Ectodermal cell (in vitro differentiated cells): ENCODE results near the gene PPM1L.
"Not testable (repeated sequence)": the region's sequence is repeated elsewhere in the genome, so short reads cannot be mapped to it uniquely, and the experiment has no call there.

Experiments used
- H3K27ac ChIP-seq: 2 replicates; pipeline ENCODE4 v1.7.0; 2013; ENCODE audit warnings: mild to moderate bottlenecking, low read depth, low read length; ENCODE audit not compliant: insufficient read depth, poor library complexity, severe bottlenecking
- H3K27me3 ChIP-seq: 2 replicates; pipeline ENCODE4 v1.7.0; 2013; ENCODE audit warnings: mild to moderate bottlenecking, low read length; ENCODE audit not compliant: insufficient read depth, control insufficient read depth, poor library complexity, severe bottlenecking
- H3K36me3 ChIP-seq: one replicate; pipeline ENCODE4 v1.7.0; 2013; ENCODE audit warnings: low read length; ENCODE audit not compliant: control insufficient read depth, insufficient read depth
- H3K4me1 ChIP-seq: one replicate; pipeline ENCODE4 v1.7.0; 2013; ENCODE audit warnings: low read length; ENCODE audit not compliant: control insufficient read depth, insufficient read depth
- H3K4me3 ChIP-seq: 2 replicates; pipeline ENCODE4 v1.7.0; 2013; ENCODE audit warnings: low read depth, low read length, control low read depth; ENCODE audit not compliant: insufficient read depth
- H3K9me3 ChIP-seq: 2 replicates; pipeline ENCODE4 v1.7.0; 2013; ENCODE audit warnings: mild to moderate bottlenecking, low read length, moderate library complexity; ENCODE audit not compliant: control insufficient read depth
- WGBS, 2 experiments: methylation state at CpG; one replicate each; pipeline ENCODE4 v1.1.7; 2013; ENCODE audit warnings: missing lambda C conversion rate in 2 of 2; 5-methylcytosine and 5-hydroxymethylcytosine counted together

PPM1L gene

DNA sequence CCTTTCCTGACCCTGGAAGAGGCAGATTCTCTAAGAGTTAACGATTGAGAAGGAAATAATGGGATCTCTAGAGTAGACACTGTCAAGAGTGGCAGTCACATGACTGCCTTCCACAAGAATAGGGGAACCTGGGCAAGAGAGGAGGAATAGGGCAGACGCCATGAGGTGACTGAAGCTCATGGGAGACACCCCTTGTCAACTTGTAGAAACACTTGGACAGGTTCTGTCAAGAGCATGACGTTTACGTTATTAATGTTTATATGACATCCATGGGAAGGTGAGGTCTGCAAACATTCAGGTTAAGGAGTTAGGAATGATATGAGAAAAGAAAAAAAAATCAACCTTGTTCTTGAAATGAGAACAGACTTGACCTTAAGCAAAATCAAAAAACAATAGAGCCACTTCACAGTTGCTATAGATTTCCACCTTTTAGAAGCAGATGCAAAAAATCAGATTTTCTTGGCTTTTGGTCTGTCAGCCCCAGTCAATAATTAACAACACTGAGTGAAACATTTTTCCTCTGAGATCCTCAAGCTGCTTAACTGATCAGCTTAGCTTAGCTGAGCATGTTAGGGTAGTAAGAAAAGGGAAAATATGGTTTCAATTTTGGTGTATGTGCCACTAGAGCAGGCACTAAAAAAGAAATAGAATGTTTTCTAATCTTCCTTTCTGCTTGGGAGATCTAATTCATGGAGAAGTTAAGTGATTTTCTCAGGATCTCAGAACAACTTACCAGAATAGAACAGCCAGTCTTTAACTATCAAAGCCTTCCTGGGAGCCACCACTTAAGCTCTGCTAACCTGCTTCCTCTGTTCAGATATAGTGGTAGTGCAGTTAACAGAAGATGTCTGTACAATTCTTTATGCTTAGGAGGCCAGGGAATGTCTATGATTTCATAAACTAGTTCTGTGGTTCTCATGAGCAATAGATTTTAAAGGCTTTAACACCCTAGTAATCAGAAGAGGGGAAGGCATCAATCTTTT, 232.2 kb downstream of the PPM1L start:
- H3K4me3 ChIP-seq = no peak overlapping the region

DNA sequence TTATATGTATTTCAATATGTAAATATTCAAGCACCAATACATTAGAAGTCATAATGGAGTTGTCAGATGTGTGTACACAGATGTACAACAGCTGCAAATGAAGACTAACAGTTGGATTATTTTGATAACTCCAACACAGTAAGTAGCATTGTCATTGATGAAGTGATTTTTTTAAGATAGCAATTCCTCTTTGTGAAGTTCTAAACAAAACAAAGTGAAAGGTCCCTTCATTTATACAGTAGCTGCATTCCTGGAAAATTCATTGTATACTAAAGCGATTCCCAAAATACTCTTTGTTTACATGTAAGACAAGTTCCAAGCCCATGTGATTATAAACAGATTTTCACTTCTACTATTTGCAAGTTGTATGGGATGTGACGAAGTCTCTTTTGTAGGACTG, 234.4 kb downstream of the PPM1L start:
- H3K4me1 ChIP-seq = no peaks in the 10 kb centered on the region
- no peaks in the 10 kb centered on the region for H3K9me3 ChIP-seq
- 97 to 100% methylated on average over 2 of the region's 2 CpGs for WGBS, 2 experiments
- H3K27me3 ChIP-seq = no peaks in the 10 kb centered on the region
- H3K4me3 ChIP-seq = no peak overlapping the region
- no peak overlapping the region for H3K27ac ChIP-seq
- H3K36me3 ChIP-seq = no peaks in the 10 kb centered on the region

More for the DNA sequence above, 232.2 kb downstream of the PPM1L start:
- no peak overlapping the region for H3K27ac ChIP-seq
- H3K27me3 ChIP-seq = no peaks in the 10 kb centered on the region
- H3K9me3 ChIP-seq = no peaks in the 10 kb centered on the region
- no peaks in the 10 kb centered on the region for H3K4me1 ChIP-seq
- no peaks in the 10 kb centered on the region for H3K36me3 ChIP-seq
- WGBS, 2 experiments = 91 to 92% methylated on average over 4 of the region's 4 CpGs

DNA sequence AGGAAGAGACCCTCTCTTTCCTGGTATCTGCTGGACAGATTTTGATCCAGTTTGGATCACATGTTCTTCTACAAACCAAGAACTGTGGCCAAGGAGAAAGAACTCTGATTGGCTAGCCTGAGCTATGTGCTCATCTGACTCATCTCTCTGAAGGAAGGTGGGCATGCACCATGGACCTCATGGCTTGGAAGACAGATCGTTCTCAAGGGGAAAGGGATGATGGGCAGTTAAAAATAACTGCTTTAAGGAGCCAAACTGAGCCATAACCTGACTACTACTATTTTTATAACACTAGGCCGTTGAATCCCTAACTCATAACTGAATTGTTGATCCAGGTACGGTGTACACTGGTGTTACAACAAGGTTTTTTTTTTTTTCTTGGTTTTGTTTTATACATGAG, 236.7 kb downstream of the PPM1L start:
- Histone ChIP-seq H3K9me3 (no peaks in the 10 kb centered on the region), H3K36me3 (no peaks in the 10 kb centered on the region), H3K27ac (no peak overlapping the region), H3K27me3 (no peaks in the 10 kb centered on the region), H3K4me3 (no peak overlapping the region), H3K4me1 (no peaks in the 10 kb centered on the region)
- WGBS, 2 experiments = 91 to 100% methylated on average over 2 to 3 of the region's 3 CpGs

DNA sequence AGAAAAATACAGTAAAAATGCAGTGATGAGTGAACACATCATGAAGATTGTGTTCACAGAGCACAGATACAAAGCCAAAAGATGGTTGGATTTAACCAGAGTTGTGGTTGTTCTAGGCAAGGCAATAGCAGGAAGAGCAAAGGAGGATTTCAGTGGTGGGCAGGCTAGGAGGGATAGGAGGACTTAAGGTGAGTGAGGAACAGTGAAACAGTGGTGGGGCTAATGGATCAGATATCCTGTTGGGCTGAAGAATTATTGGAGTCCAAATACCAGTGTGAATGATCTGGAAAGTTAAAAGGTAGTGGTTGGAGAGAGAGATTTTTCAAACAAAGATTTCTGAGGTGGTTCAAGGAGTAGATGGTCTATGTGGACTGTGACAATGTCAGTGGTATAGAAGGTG, 240.8 kb downstream of the PPM1L start:
- no peaks in the 10 kb centered on the region for H3K36me3 ChIP-seq
- no peaks in the 10 kb centered on the region for H3K27me3 ChIP-seq
- H3K27ac ChIP-seq = no peak overlapping the region
- peaks cover 4% of the 10 kb centered on the region for H3K4me1 ChIP-seq
- H3K4me3 ChIP-seq = no peak overlapping the region
- no peaks in the 10 kb centered on the region for H3K9me3 ChIP-seq

DNA sequence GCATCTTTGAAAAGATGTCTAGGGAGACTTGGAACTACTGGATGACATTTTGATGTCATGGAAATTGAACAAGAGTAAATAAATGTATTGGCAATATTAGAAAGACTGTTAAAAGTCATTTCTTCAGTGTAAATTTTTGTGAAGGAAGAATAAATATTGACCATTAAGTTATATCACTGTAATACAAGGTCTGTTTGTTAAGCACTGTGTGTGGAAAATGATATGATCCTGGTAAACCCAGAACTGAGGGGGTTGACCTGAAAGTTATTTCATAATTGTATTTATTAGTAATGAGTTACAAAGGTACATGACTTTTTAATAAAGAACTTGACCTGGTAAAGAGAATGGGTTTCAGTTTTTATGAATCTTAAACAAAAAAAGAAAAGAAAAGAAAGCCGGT, 242.6 kb downstream of the PPM1L start:
- WGBS, 2 experiments = 96 to 100% methylated on average over 1 of the region's 1 CpG
- no peaks in the 10 kb centered on the region for H3K36me3 ChIP-seq

DNA sequence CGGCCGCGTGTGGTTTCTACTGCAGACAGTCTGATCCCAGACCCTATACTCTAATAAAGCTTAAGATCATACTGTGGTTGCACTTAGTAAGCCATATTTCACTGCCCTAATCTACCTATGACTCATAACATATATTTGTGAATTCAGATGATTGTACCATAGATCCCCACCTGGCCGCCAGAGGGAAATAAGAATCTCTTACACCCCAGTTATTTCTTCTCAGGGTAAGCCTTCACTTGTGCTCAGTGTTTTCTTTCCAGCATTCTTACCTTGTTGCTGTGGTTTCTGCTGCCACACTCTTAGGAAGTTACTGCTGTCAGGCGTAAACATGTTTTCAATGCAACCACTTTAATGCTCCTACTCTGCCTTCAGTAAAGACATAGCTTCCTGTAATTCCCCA, 243.2 kb downstream of the PPM1L start:
- Histone ChIP-seq H3K27ac (no peak overlapping the region), H3K9me3 (no peaks in the 10 kb centered on the region), H3K36me3 (no peaks in the 10 kb centered on the region), H3K4me1 (peaks cover 4% of the 10 kb centered on the region), H3K27me3 (no peaks in the 10 kb centered on the region), H3K4me3 (no peak overlapping the region)
- 89 to 93% methylated on average over 5 of the region's 5 CpGs for WGBS, 2 experiments

More for the DNA sequence above, 242.6 kb downstream of the PPM1L start:
- H3K27me3 ChIP-seq = no peaks in the 10 kb centered on the region
- H3K27ac ChIP-seq = no peak overlapping the region
- H3K9me3 ChIP-seq = no peaks in the 10 kb centered on the region
- no peak overlapping the region for H3K4me3 ChIP-seq
- peaks cover 4% of the 10 kb centered on the region for H3K4me1 ChIP-seq

DNA sequence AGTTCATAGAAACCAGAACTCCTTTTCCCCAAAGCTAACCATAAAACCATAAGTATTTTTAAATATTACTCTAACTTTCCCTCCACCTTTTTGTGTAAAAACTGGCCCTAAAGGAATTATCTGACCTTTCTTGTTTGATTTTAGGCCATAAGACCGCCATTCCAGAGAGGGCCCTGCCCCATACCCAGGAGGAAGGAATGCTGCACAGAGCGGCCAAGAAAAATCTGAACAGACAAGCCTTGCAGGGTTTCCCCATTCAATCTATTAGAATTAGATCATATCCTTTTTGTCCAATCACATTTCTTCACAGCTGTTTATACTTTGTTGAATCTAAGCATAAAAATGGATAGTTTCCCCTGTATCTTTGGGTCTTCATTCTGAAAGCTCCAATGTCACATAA, 252.1 kb downstream of the PPM1L start:
- Histone ChIP-seq H3K4me1 (no peaks in the 10 kb centered on the region), H3K4me3 (no peak overlapping the region), H3K36me3 (no peaks in the 10 kb centered on the region), H3K9me3 (peaks cover 2% of the 10 kb centered on the region), H3K27me3 (no peaks in the 10 kb centered on the region), H3K27ac (no peak overlapping the region)
- WGBS, 2 experiments = 85 to 100% methylated on average over 2 of the region's 2 CpGs

DNA sequence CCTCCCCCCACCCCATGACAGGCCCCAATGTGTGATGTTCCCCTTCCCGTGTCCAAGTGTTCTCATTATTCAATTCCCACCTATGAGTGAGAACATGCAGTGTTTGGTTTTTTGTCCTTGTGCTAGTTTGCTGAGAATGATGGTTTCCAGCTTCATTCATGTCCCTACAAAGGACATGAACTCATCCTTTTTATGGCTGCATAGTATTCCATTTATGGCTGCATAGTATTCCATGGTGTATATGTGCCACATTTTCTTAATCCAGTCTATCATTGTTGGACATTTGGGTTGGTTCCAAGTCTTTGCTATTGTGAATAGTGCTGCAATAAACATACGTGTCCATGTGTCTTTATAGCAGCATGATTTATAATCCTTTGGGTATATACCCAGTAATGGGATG, 254.1 kb downstream of the PPM1L start:
- H3K27me3 ChIP-seq, H3K36me3 ChIP-seq, H3K4me3 ChIP-seq, H3K4me1 ChIP-seq, H3K9me3 ChIP-seq, H3K27ac ChIP-seq: not testable (repeated sequence)
- 100% methylated on average over 2 of the region's 2 CpGs; no CpG with 5 or more reads in 1 of the 2 experiments for WGBS, 2 experiments

DNA sequence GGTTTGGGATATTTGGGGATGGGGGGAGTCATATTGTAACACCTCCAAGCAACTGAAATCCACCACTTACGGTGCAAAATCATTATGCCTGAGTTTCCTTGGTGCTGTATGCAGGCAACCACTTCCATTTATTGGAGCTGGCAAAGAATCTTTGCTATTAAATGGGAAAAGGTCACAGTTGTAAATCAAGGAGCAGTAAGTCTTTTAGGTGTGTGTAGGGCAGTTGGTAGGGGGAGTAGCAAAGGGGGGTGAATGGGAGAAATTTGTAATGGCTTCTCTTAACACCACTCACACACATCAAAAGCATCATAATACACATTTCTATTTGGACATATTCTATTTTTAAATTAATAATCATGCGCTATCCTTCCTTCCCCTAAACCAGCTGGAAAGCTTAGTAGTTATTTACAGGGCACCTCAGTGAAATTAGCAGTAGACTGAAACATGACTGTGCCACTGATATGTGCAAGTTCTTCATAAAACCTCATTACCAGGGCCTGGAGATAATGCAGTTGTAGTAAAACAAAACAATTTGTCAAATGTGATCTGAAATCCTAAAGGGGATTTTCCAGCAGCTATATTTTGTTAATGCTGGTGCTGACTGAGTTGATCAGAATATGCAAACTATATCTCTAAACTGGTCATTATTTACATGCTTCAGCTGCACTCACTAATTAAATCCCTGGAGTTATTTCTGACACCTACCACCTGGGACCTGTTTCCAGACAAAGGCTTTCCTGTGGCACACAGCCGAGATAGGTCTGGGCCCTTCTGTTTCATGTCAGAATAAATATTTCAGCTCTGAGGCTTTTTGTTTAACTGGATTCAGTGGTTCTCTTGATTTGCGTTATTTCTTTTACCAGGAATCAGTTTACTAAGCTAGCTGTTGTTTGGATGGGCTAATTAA, 259.1 kb downstream of the PPM1L start:
- Histone ChIP-seq H3K27me3 (no peaks in the 10 kb centered on the region), H3K36me3 (no peaks in the 10 kb centered on the region), H3K9me3 (no peaks in the 10 kb centered on the region), H3K4me1 (peaks cover 3% of the 10 kb centered on the region), H3K4me3 (no peak overlapping the region), H3K27ac (no peak overlapping the region)
- 93% methylated on average over 3 to 4 of the region's 4 CpGs for WGBS, 2 experiments
